Measurements from ENCODE around the gene ANKRD45.
A peak's percentile ranks its signal among the peaks of the same experiment; 100 is the strongest.
"Not testable (repeated sequence)": the region's sequence is repeated elsewhere in the genome, so short reads cannot be mapped to it uniquely, and the experiment has no call there.

ANKRD45 gene

DNA sequence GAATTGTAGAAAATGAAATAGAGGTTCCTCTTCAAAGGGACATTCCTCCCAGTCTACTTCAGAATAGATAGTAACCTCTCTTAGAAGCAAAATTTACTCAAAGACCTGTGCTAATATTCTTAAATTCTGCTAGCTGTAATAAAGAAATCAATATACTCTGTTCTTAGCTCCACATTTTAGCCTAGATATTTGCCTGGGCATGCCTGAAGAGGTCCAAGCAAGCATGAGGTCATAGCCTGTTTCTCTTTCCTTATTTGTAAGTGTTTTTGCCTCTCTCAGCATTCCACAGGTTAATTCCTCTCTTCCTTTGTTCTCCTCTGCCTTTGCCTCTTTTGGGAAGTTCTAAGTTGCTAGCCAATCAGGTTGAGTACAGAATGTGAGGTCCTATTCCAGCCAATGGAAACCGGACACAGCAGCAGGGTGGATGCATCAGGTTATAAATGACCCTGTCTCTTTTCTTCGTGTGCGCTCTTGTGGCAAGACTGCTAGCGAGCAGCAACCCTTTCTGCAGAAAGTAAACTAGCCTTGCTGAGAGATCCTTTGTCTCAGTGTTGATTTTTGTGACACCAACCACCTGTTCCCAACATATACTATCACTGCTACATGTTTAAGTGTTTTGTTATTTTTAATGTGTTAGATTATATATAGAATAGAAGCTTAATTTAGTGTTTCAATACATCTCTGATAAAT, 27.1 kb downstream of the ANKRD45 start:
- not testable (repeated sequence) for DNase-seq

GRCh38 chr1:173639102-173639501, 30.5 kb downstream of the ANKRD45 start:
- no peak for DNase-seq

- no peak for DNase-seq
Measured at GRCh38 chr1:173638043-173639021, 31.3 kb downstream of the ANKRD45 start.

DNA sequence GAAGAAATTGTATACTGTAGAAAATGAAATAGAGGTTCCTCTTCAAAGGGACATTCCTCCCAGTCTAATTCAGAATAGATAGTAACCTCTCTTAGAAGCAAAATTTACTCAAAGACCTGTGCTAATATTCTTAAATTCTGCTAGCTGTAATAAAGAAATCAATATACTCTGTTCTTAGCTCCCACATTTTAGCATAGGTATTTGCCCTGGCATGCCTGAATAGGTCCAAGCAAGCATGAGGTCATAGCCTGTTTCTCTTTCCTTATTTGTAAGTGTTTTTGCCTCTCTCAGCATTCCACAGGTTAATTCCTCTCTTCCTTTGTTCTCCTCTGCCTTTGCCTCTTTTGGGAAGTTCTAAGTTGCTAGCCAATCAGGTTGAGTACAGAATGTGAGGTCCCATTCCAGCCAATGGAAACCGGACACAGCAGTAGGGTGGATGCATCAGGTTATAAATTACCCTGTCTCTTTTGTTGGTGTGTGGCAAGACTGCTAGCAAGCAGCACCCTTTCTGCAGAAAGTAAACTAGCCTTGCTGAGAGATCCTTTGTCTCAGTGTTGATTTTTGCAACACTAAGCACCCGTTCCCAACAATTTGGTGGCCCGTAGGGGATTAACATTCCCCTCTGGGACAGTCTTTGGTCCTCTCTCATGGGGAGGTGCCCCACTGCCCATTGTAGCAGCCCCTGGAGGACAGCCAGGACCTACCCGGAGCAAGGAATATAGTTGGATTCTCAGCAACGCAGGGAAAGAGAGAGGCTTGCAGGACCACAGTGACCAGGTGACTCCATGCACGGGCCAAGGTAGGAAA, 32.2 kb downstream of the ANKRD45 start:
- DNase-seq, result not testable (repeated sequence)

DNA sequence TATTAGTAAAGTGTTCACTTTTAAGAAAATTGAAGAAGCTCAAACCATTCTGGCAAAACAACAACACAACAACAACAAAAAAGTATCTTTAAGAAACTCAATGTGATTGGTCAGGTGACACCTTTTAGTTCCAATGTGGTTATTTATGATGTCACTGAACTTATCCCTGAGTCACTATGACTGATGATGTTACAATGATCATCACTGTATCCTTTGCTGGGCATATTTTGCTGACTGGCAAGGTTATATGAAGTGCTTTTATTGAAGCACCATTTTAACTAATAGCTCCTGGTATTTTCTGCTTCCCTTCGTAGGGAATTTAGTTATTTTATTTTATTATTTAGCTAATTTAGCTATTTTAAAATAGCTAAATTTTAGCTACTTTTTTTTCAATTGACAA, 34.5 kb downstream of the ANKRD45 start, which contains the start of gene TEX50:
TEX50 (plus strand) TSS at position 223 of the 400 bp plus-strand sequence. CDS start 184 bp downstream, outside the sequence.
- no peak for DNase-seq

DNA sequence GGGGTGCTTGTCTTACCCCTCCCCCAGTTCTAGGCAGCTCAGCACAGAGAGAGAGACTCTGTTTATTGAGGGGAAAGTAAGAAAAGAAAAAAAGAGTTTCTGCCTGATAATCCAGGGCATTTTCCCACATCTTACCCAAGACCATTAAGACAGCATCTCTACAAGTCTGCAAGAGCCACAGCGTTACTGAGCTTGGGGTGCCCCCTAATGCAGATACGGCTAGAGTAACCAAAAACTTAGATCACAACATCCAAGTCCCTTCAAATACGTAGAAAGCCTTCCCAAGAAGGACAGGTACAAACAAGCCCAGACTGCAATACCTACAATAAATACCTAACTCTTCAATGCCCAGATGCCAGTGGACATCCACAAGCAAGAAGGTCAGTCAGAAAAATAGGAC, 40.8 kb downstream of the ANKRD45 start:
- DNase-seq, result peak in 1 of 51 donors; percentile 1

- no peak for DNase-seq
Measured at GRCh38 chr1:173627269-173627668, 42.4 kb downstream of the ANKRD45 start.

- no peak for DNase-seq
Measured at GRCh38 chr1:173616859-173617258, 52.8 kb downstream of the ANKRD45 start.

GRCh38 chr1:173613086-173613485, 56.6 kb downstream of the ANKRD45 start:
- not testable (repeated sequence) for DNase-seq

GRCh38 chr1:173608503-173609216, 61.0 kb downstream of the ANKRD45 start:
- DNase-seq, result no peak

- DNase-seq, result no peak
Measured at GRCh38 chr1:173603056-173603591, 66.5 kb downstream of the ANKRD45 start, which contains the start of gene SLC9C2. Gene SLC9C2 (minus strand): TSS chr1:173603072. CDS start chr1:173601776, 1,296 bp downstream.

GRCh38 chr1:173601588-173601987, 68.1 kb downstream of the ANKRD45 start:
- no peak for DNase-seq

GRCh38 chr1:173596097-173596825, 73.4 kb downstream of the ANKRD45 start:
- DNase-seq, result no peak

DNA sequence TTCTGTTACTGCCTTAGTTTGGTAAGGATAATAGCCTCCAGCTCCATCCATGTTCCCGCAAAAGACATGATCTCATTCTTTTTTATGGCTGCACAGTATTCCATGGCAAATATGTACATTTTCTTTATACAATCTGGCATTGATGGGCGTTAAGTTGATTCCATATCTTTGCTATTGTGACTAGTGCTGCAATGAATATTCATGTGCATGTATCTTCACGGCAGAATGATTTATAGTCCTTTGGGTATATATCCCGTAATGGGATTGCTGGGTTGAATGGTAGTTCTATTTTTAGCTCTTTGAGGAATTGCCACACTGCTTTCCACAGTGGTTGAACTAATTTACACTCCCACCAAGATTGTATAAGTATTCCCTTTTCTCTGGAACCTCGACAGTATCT, 78.5 kb downstream of the ANKRD45 start:
- not testable (repeated sequence) for DNase-seq

- DNase-seq, result no peak
Measured at GRCh38 chr1:173590557-173590956, 79.1 kb downstream of the ANKRD45 start.

GRCh38 chr1:173581383-173582079, 88.1 kb downstream of the ANKRD45 start:
- no peak for DNase-seq

- no peak for DNase-seq
Measured at GRCh38 chr1:173580658-173581057, 89.0 kb downstream of the ANKRD45 start.

GRCh38 chr1:173580071-173580470, 89.6 kb downstream of the ANKRD45 start:
- no peak for DNase-seq

DNA sequence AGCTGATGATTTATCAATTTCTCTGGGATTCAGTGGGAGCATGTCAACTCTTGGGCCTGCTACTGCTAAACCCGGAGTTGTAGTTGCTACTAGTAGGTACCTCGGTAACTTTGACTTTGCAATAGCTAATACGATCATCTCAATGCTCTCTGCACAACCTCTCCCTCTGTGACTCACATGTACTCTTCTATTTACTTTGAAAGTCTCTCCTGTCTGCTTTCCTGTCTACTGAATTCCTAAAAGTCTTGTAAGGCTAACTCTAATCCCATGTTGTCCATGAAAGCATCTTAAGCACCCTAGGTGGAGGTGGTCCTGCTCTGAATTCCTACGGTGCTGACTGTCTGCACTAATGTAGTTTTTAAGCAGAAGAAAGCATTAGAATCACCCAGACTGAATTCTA, 96.1 kb downstream of the ANKRD45 start:
- DNase-seq, result no peak

Measured in hypothalamus (tissue), 51 donors.